ENCODE measurements around the gene MLPH. TPM values are rescaled to one million over a fixed set of nuclear protein-coding genes. Genes with fewer than 3 reads are reported as not detected.
A peak's percentile ranks its signal among the peaks of the same experiment; 100 is the strongest.

MLPH gene
- total and polyA plus RNA-seq, 2 of the 13 experiments (the other 11 are each of a cell fraction or from before 2014, with no cell fraction given), result 0.12 TPM; not detected in 1

GRCh38 chr2:237588044-237588696, 101.1 kb downstream of the MLPH start (continued):
- TF ChIP-seq KLF11 (CRISPR knock-in tag; IDR thresholded peaks at IDR 0.05) (no peak), ZNF546 (CRISPR knock-in tag; conservative IDR thresholded peaks at IDR 0.05) (no peak), ZBTB38 (CRISPR knock-in tag; IDR thresholded peaks at IDR 0.05) (peak; percentile 86), MTA3 (CRISPR knock-in tag; IDR thresholded peaks at IDR 0.05) (no peak), CTCF (CRISPR knock-in tag; IDR thresholded peaks at IDR 0.05) (no peak), RFXAP (CRISPR knock-in tag; IDR thresholded peaks at IDR 0.05; ENCODE audit: borderline replicate concordance) (no peak), ZNF414 (CRISPR knock-in tag; IDR thresholded peaks at IDR 0.05) (no peak), ISL2 (CRISPR knock-in tag; IDR thresholded peaks at IDR 0.05) (0 out of 2 replicates have a peak, but pooled peaks have one; percentile 22), KDM5B (CRISPR knock-in tag; IDR thresholded peaks at IDR 0.05; ENCODE audit: borderline replicate concordance) (no peak), ZNF513 (CRISPR knock-in tag; conservative IDR thresholded peaks at IDR 0.05) (no peak), NR2F6 (IDR thresholded peaks at IDR 0.05) (no peak; the same call in 1 of the 2 replicates), NR2F6 (CRISPR knock-in tag; IDR thresholded peaks at IDR 0.05) (peak; percentile 19; the same call in 1 of the 2 replicates), RERE (CRISPR knock-in tag; IDR thresholded peaks at IDR 0.05; ENCODE audit: low read depth) (no peak), FOXM1 (CRISPR knock-in tag; IDR thresholded peaks at IDR 0.05) (peak; percentile 49; the same call in 1 of the 2 replicates), MED1 (CRISPR knock-in tag; IDR thresholded peaks at IDR 0.05) (peak; percentile 52; the same call in 1 of the 2 replicates), FOXK2 (IDR thresholded peaks at IDR 0.05) (no peak), BRF2 (CRISPR knock-in tag; IDR thresholded peaks at IDR 0.05) (no peak)
